ENCODE data around the gene IFNA21. TPM values are rescaled to one million over a fixed set of nuclear protein-coding genes. Genes with fewer than 3 reads are reported as not detected.

IFNA21 gene
- total and polyA plus RNA-seq, 2 of the 4 experiments (the other 2 are of a cell fraction) = not detected

DNA sequence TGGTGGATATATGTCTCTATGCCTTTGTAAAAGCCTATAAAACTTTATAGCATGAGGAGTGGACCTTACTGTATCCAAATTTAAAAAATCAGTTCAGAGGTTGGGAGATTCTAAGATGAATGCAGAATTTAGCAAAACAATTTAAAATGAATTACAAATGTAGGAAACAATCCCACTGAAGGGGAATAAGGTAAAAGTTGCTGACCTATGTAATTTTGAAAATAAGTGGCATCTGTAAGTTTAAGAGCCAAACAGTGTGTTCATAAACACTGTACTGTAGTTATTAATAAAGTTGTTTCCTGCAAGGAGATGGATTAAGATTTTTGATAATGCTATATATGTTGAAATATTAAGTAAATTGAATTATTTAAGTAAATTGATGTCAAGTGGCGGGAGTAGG, 29.4 kb downstream of the IFNA21 start:
- CTCF ChIA-PET = no interaction called here

More for the DNA sequence above, 29.4 kb downstream of the IFNA21 start:
- no peak overlapping the region for H3K56ac ChIP-seq (ENCODE audit: extremely low read depth, insufficient read depth, low read length)
- no peak overlapping the region for H3K9ac ChIP-seq (ENCODE audit: low read depth, low read length)
- H2AK9ac ChIP-seq (replicated peaks; ENCODE audit: low read depth, low read length, poor library complexity) = no peak overlapping the region
- H3K4me2 ChIP-seq (ENCODE audit: low read depth, low read length) = no peak overlapping the region
- H3K4me1 ChIP-seq (ENCODE audit: control insufficient read depth, insufficient read depth, low read length) = no peaks in the 10 kb centered on the region
- no peak overlapping the region for H3K23ac ChIP-seq (ENCODE audit: low read depth, low read length)
- intact Hi-C loops (cut with micrococcal nuclease) = no loop called here
- no peaks in the 10 kb centered on the region for H4K20me1 ChIP-seq (ENCODE audit: insufficient read depth, low read length)
- no peak for DNase-seq
- no peak overlapping the region for H3K4me3 ChIP-seq (ENCODE audit: insufficient read depth, low read depth, low read length)
- in situ Hi-C loops (cut with MboI; ENCODE audit: low sequenced_read_pairs) = loop anchor here (25.0 kb wide), 1 partner anchor 1625 kb away; no protein-coding TSS in a partner anchor
- H4K8ac ChIP-seq (ENCODE audit: low read depth in 2 of 2, low read length in 2 of 2) = no peak overlapping the region
- no peak overlapping the region for H4K5ac ChIP-seq (ENCODE audit: low read depth, low read length)
- dilution Hi-C loops (cut with HindIII; ENCODE audit: low sequenced_read_pairs, unreplicated experiment) = no loop called here
- WGBS, 2 experiments (ENCODE audit: extremely low coverage in 2 of 2, insufficient read length in 1 of 2) = no CpG with 5 or more reads among the region's 1 CpG
- no peaks in the 10 kb centered on the region for H3K9me1 ChIP-seq (ENCODE audit: insufficient read depth, low read length)
- BruUV-seq (replicated peaks) = no TSS peak
- H2BK5ac ChIP-seq (ENCODE audit: low read depth, low read length, poor library complexity, severe bottlenecking) = no peak overlapping the region
- no peaks in the 10 kb centered on the region for H3K79me1 ChIP-seq (ENCODE audit: low read depth in 1 of 2, low read length in 2 of 2)
- peaks cover 3% of the 10 kb centered on the region for H3K27me3 ChIP-seq (ENCODE audit: control insufficient read depth, insufficient read depth, low read length)
- no peak overlapping the region for H4K91ac ChIP-seq (ENCODE audit: insufficient read depth, low read depth, low read length)
- no peak overlapping the region for H2BK20ac ChIP-seq (ENCODE audit: low read depth, low read length)
- TF ChIP-seq, protein P1, sequence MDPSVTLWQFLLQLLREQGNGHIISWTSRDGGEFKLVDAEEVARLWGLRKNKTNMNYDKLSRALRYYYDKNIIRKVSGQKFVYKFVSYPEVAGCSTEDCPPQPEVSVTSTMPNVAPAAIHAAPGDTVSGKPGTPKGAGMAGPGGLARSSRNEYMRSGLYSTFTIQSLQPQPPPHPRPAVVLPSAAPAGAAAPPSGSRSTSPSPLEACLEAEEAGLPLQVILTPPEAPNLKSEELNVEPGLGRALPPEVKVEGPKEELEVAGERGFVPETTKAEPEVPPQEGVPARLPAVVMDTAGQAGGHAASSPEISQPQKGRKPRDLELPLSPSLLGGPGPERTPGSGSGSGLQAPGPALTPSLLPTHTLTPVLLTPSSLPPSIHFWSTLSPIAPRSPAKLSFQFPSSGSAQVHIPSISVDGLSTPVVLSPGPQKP (IDR thresholded peaks at IDR 0.05; ENCODE audit: borderline replicate concordance, low read depth, low read length) = no peak
- no peak for TF ChIP-seq RAD21 (IDR thresholded peaks at IDR 0.05; ENCODE audit: low read length)
- no peak for TF ChIP-seq NFE2L2 (IDR thresholded peaks at IDR 0.05; ENCODE audit: low read depth, low read length)
- TF ChIP-seq SMC3 (IDR thresholded peaks at IDR 0.05; ENCODE audit: low read depth, low read length) = no peak
- peak; percentile 88 for TF ChIP-seq MAFK (IDR thresholded peaks at IDR 0.05; ENCODE audit: low read depth, low read length)
- TF ChIP-seq BHLHE40 (IDR thresholded peaks at IDR 0.05; ENCODE audit: low read depth, low read length) = no peak
- H3K14ac ChIP-seq (replicated peaks; ENCODE audit: low read depth, low read length) = no peak overlapping the region
- no peak for ATAC-seq (ENCODE audit: low read depth)
- H2AFZ ChIP-seq (replicated peaks; ENCODE audit: low read length, poor library complexity) = no peak overlapping the region
- H3K4ac ChIP-seq (ENCODE audit: low read depth, low read length) = no peak overlapping the region
- no peak overlapping the region for H2BK120ac ChIP-seq (ENCODE audit: low read depth, low read length)
- no peak overlapping the region for H3K18ac ChIP-seq (ENCODE audit: low read depth, low read length)
- no peak overlapping the region for H2BK15ac ChIP-seq (ENCODE audit: low read depth, low read length)
- no peaks in the 10 kb centered on the region for H3K9me3 ChIP-seq (ENCODE audit: control insufficient read depth, insufficient read depth, low read length)
- H3K36me3 ChIP-seq (ENCODE audit: control insufficient read depth, insufficient read depth, low read length) = no peaks in the 10 kb centered on the region
- H2AK5ac ChIP-seq (ENCODE audit: low read depth, low read length) = no peak overlapping the region
- no peak overlapping the region for H3K27ac ChIP-seq (ENCODE audit: insufficient read depth, low read length)
- POLR2A ChIA-PET (ENCODE audit: unreplicated experiment) = no interaction called here
